HG03025 (cell line): ENCODE results near the gene DDX17.

Experiments used
- ATAC-seq: cut with Tn5 transposase; IDR thresholded peaks from one replicate; pipeline ENCODE4 v1.9.1; 2021; ENCODE audit warnings: mild to moderate bottlenecking, moderate library complexity; ENCODE audit not compliant: unreplicated experiment, low FRiP score

DDX17 gene

GRCh38 chr22:38467904-38468442 is 38.1 kb downstream of the DDX17 start, which contains the start of gene KDELR3:
TSS of gene KDELR3 (plus strand) at chr22:38468096. CDS start at chr22:38468234, 138 bp downstream.
- ATAC-seq: no peak

- no peak for ATAC-seq
Measured at GRCh38 chr22:38467438-38467903, 38.6 kb downstream of the DDX17 start.

- ATAC-seq: no peak
Measured at GRCh38 chr22:38465673-38466490, 40.2 kb downstream of the DDX17 start.

GRCh38 chr22:38464992-38465672 is 41.0 kb downstream of the DDX17 start:
- ATAC-seq: no peak

GRCh38 chr22:38462960-38463784 is 42.9 kb downstream of the DDX17 start:
- ATAC-seq: no peak

GRCh38 chr22:38461414-38462081 is 44.6 kb downstream of the DDX17 start:
- ATAC-seq: no peak

- no peak for ATAC-seq
Measured at GRCh38 chr22:38461057-38461413, 45.1 kb downstream of the DDX17 start.

- ATAC-seq: no peak
Measured at GRCh38 chr22:38460426-38460840, 45.7 kb downstream of the DDX17 start.

- no peak for ATAC-seq
Measured at GRCh38 chr22:38456841-38457699, 49.0 kb downstream of the DDX17 start.

- no peak for ATAC-seq
Measured at GRCh38 chr22:38456272-38456835, 49.8 kb downstream of the DDX17 start.

- ATAC-seq: no peak
Measured at GRCh38 chr22:38455530-38456271, 50.4 kb downstream of the DDX17 start.

- no peak for ATAC-seq
Measured at GRCh38 chr22:38455076-38455529, 51.0 kb downstream of the DDX17 start, which contains the start of gene KCNJ4. TSS of gene KCNJ4 (minus strand) at chr22:38455199. CDS start at chr22:38428132, 27,067 bp downstream.

GRCh38 chr22:38454353-38455075 is 51.6 kb downstream of the DDX17 start:
- no peak for ATAC-seq

- ATAC-seq: no peak
Measured at GRCh38 chr22:38453996-38454352, 52.1 kb downstream of the DDX17 start.

GRCh38 chr22:38453066-38453672 is 52.9 kb downstream of the DDX17 start:
- ATAC-seq: no peak

- ATAC-seq: no peak
Measured at GRCh38 chr22:38452373-38453065, 53.6 kb downstream of the DDX17 start.
